Brain microvascular endothelial cell (primary cell): ENCODE results near the gene CLRN3.

Experiments used
- DNase-seq: peaks from one replicate; pipeline ENCODE4 v3.0.0-alpha.2; 2020
- H3K27ac ChIP-seq: fragments of 250-450 bp; sonication (Bioruptor Pico); 2 replicates; pipeline ENCODE4 v1.5.1; 2020; ENCODE audit warnings: mild to moderate bottlenecking, moderate library complexity
- H3K27me3 ChIP-seq: fragments of 250-450 bp; sonication (Bioruptor Pico); replicated peaks from 2 replicates; pipeline ENCODE4 v1.5.1; 2020; ENCODE audit warnings: mild to moderate bottlenecking
- H3K36me3 ChIP-seq: fragments of 250-450 bp; sonication (Bioruptor Pico); replicated peaks from 2 replicates; pipeline ENCODE4 v1.5.1; 2020; ENCODE audit warnings: mild to moderate bottlenecking
- H3K4me3 ChIP-seq: 2 replicates; pipeline ENCODE4 v1.5.1; 2011; ENCODE audit warnings: low read depth, mild to moderate bottlenecking, control low read depth, low read length, moderate library complexity
- CTCF ChIP-seq: IDR thresholded peaks from 2 replicates; pipeline ENCODE4 v1.5.1; 2011; ENCODE audit warnings: low read depth, mild to moderate bottlenecking, moderate library complexity, low read length, control low read depth, inconsistent platforms; ENCODE audit errors: missing control alignments
- in situ Hi-C: cut with HindIII; loops from 2 replicates; pipeline ENCODE4 v1.10.0; 2017; ENCODE audit warnings: low sequenced_read_pairs, low pct_ligation_motif_present

Gene CLRN3

GRCh38 chr10:127850944-127851343 is 41.8 kb downstream of the CLRN3 start:
- no peak for TF ChIP-seq CTCF
- Histone ChIP-seq H3K4me3 (no peak overlapping the region), H3K27ac (no peak overlapping the region), H3K36me3 (no peaks in the 10 kb centered on the region), H3K27me3 (no peaks in the 10 kb centered on the region)
- no peak for DNase-seq
- in situ Hi-C loops = no loop called here

- no peak overlapping the region for H3K4me3 ChIP-seq
- no peaks in the 10 kb centered on the region for H3K27me3 ChIP-seq
- no peak overlapping the region for H3K27ac ChIP-seq
- DNase-seq = no peak
- H3K36me3 ChIP-seq = no peaks in the 10 kb centered on the region
- in situ Hi-C loops = no loop called here
- no peak for TF ChIP-seq CTCF
Measured at GRCh38 chr10:127849921-127850320, 42.8 kb downstream of the CLRN3 start.

GRCh38 chr10:127849224-127849623 is 43.5 kb downstream of the CLRN3 start:
- no peak for DNase-seq
- in situ Hi-C loops = no loop called here
- Histone ChIP-seq H3K4me3 (no peak overlapping the region), H3K36me3 (no peaks in the 10 kb centered on the region), H3K27ac (no peak overlapping the region), H3K27me3 (no peaks in the 10 kb centered on the region)
- no peak for TF ChIP-seq CTCF

- no peak for TF ChIP-seq CTCF
- in situ Hi-C loops = no loop called here
- Histone ChIP-seq H3K36me3 (no peaks in the 10 kb centered on the region), H3K27me3 (no peaks in the 10 kb centered on the region), H3K4me3 (no peak overlapping the region), H3K27ac (no peak overlapping the region)
- DNase-seq = no peak
Measured at GRCh38 chr10:127848226-127848625, 44.5 kb downstream of the CLRN3 start.

- TF ChIP-seq CTCF = no peak
- no peak for DNase-seq
- H3K36me3 ChIP-seq = no peaks in the 10 kb centered on the region
- H3K27me3 ChIP-seq = no peaks in the 10 kb centered on the region
- H3K27ac ChIP-seq = no peak overlapping the region
- H3K4me3 ChIP-seq = no peak overlapping the region
- in situ Hi-C loops = no loop called here
Measured at GRCh38 chr10:127845756-127846155, 47.0 kb downstream of the CLRN3 start.

GRCh38 chr10:127840884-127841283 is 51.9 kb downstream of the CLRN3 start:
- no peak overlapping the region for H3K27ac ChIP-seq
- DNase-seq = no peak
- H3K4me3 ChIP-seq = no peak overlapping the region
- no peaks in the 10 kb centered on the region for H3K36me3 ChIP-seq
- TF ChIP-seq CTCF = no peak
- no peaks in the 10 kb centered on the region for H3K27me3 ChIP-seq
- in situ Hi-C loops = no loop called here
